Fibroblast of gingiva (primary cell): ENCODE results near the gene OTOS.

Experiments
- DNase-seq: peaks from one replicate; pipeline ENCODE4 v3.0.0-alpha.2; 2011; ENCODE audit warnings: low read depth

Gene OTOS

GRCh38 chr2:240136013-240136670 is 4.3 kb downstream of the OTOS start, which contains the start of gene COPS9:
COPS9 (minus strand) TSS chr2:240136305; CDS start chr2:240136284, 21 bp downstream.
- peak; percentile 94 for DNase-seq

- DNase-seq: no peak
These were observed 4.8 kb downstream of the OTOS start for GRCh38 chr2:240135706-240136012.

- DNase-seq: no peak
These were observed 5.4 kb downstream of the OTOS start for GRCh38 chr2:240134956-240135520.

GRCh38 chr2:240134466-240134865 is 6.0 kb downstream of the OTOS start:
- DNase-seq: no peak

GRCh38 chr2:240133401-240133800 is 7.1 kb downstream of the OTOS start:
- no peak for DNase-seq

- DNase-seq: no peak
These were observed 7.8 kb downstream of the OTOS start for GRCh38 chr2:240132651-240132980.

GRCh38 chr2:240131941-240132650 is 8.4 kb downstream of the OTOS start:
- no peak for DNase-seq

- DNase-seq: no peak
These were observed 9.2 kb downstream of the OTOS start for GRCh38 chr2:240131296-240131695.

- DNase-seq: no peak
These were observed 9.9 kb downstream of the OTOS start for GRCh38 chr2:240130393-240131195.

- no peak for DNase-seq
These were observed 10.6 kb downstream of the OTOS start for GRCh38 chr2:240129731-240130392.

GRCh38 chr2:240129311-240129710 is 11.1 kb downstream of the OTOS start:
- DNase-seq: no peak

GRCh38 chr2:240128608-240129145 is 11.8 kb downstream of the OTOS start:
- no peak for DNase-seq

- no peak for DNase-seq
These were observed 12.4 kb downstream of the OTOS start for GRCh38 chr2:240127911-240128607.

GRCh38 chr2:240127191-240127750 is 13.2 kb downstream of the OTOS start:
- no peak for DNase-seq

GRCh38 chr2:240126731-240127130 is 13.7 kb downstream of the OTOS start:
- DNase-seq: no peak

GRCh38 chr2:240125742-240126141 is 14.7 kb downstream of the OTOS start:
- DNase-seq: no peak

- no peak for DNase-seq
These were observed 15.8 kb downstream of the OTOS start for GRCh38 chr2:240124651-240125030.

- no peak for DNase-seq
These were observed 16.4 kb downstream of the OTOS start for GRCh38 chr2:240123821-240124650.

GRCh38 chr2:240121675-240122074 is 18.8 kb downstream of the OTOS start:
- DNase-seq: no peak

GRCh38 chr2:240121190-240121589 is 19.3 kb downstream of the OTOS start:
- no peak for DNase-seq
